Natural killer cell (primary cell): ENCODE results near the gene TRIM38. TPM values are rescaled to one million over a fixed set of nuclear protein-coding genes. Genes with fewer than 3 reads are reported as not detected.
A peak's percentile ranks its signal among the peaks of the same experiment; 100 is the strongest.

ENCODE experiments used
- ATAC-seq, 3 donors: fragments of 150-1000 bp in 2 of 3; fragments of 200-7000 bp in 1 of 3; cut with Tn5 transposase; 1 replicate in 1 of 3; 2 replicates in 2 of 3; pipeline ENCODE4 v1.10.0; 2021; ENCODE audit warnings: mild to moderate bottlenecking in 2 of 3, moderate library complexity in 2 of 3
- DNase-seq, 2 donors: peaks; one replicate each; pipeline versions ENCODE4 v3.0.0 to v3.0.0-alpha.2; 2013 to 2021; ENCODE audit warnings: mixed read lengths in 1 of 2
- H3K27ac ChIP-seq: one replicate; pipeline ENCODE4 v1.5.1; 2013; ENCODE audit warnings: mild to moderate bottlenecking, low read length
- H3K27me3 ChIP-seq: one replicate; pipeline ENCODE4 v1.6.1; 2013; ENCODE audit warnings: low read length; ENCODE audit not compliant: control insufficient read depth, insufficient read depth
- H3K36me3 ChIP-seq: one replicate; pipeline ENCODE4 v1.6.1; 2013; ENCODE audit warnings: low read length; ENCODE audit not compliant: control insufficient read depth, insufficient read depth
- H3K4me1 ChIP-seq: one replicate; pipeline ENCODE4 v1.6.1; 2013; ENCODE audit warnings: low read length; ENCODE audit not compliant: control insufficient read depth, insufficient read depth
- H3K4me3 ChIP-seq: one replicate; pipeline ENCODE4 v1.5.1; 2013; ENCODE audit warnings: low read length
- H3K9me3 ChIP-seq: one replicate; pipeline ENCODE4 v1.6.1; 2013; ENCODE audit warnings: low read length; ENCODE audit not compliant: control insufficient read depth, insufficient read depth
- H3K27ac Mint-ChIP-seq, 2 donors: one replicate each; pipeline ENCODE4 v1.8.0; 2022; ENCODE audit warnings: mild to moderate bottlenecking in 2 of 2, mixed read lengths in 2 of 2, moderate library complexity in 1 of 2
- H3K27me3 Mint-ChIP-seq, 2 donors: one replicate each; pipeline ENCODE4 v1.8.0; 2022; ENCODE audit warnings: low read depth in 2 of 2, mixed read lengths in 2 of 2
- H3K36me3 Mint-ChIP-seq: one replicate; pipeline ENCODE4 v1.8.0; 2022; ENCODE audit warnings: mixed read lengths
- H3K4me1 Mint-ChIP-seq, 2 donors: one replicate each; pipeline ENCODE4 v1.8.0; 2022; ENCODE audit warnings: mixed read lengths in 2 of 2
- H3K4me3 Mint-ChIP-seq: one replicate; pipeline ENCODE4 v1.8.0; 2022; ENCODE audit warnings: mild to moderate bottlenecking, moderate library complexity, mixed read lengths
- H3K9me3 Mint-ChIP-seq, 2 donors: one replicate each; pipeline ENCODE4 v1.8.0; 2022; ENCODE audit warnings: mixed read lengths in 2 of 2
- WGBS: methylation state at CpG from one replicate; pipeline ENCODE4 v1.1.7; 2013; ENCODE audit warnings: missing lambda C conversion rate; ENCODE audit not compliant: insufficient coverage; 5-methylcytosine and 5-hydroxymethylcytosine counted together
- intact Hi-C: fragments of 100-400 bp; cut with micrococcal nuclease; formaldehyde crosslinking; loops from one replicate; pipeline ENCODE4 v1.14.2; 2022
- total RNA-seq, 4 donors: library from RNA; stranded (reverse); fragments of 120-200 nt in 1 of 4; gene quantifications; one replicate each; pipeline versions ENCODE4 v1.2.3 to v1.2.4, GENCODE V29; 2013 to 2022
- TF ChIP-seq, protein P1 (sequence below): fragments of 200-600 bp; IDR thresholded peaks from one replicate; pipeline ENCODE4 v1.8.0; 2022; ENCODE audit warnings: antibody characterized with exemption

TRIM38 gene
- total RNA-seq, 3 donors from 2014 or later (not counting 1 experiment from before 2014, with no cell fraction given) = 25.5 to 30.5 (median 27.1) TPM

DNA sequence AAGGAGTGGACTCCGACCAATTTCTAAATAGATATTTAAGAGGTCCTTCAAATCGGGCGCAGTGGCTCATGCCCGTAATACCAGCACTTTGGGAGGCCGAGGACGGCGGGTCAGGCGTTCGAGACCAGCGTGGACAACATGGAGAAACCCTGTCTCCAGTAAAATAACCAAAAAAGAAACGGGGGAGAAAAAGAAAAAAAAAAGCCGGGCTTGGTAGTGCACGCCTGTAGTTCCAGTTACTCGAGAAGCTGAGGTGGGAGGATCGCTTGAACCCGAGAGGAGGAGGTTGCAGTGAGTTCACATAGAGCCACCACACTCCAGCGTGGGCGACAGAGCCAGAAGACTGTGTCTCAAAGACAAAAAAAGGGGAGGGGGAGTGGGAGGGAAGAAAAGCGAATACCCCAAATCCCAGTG is 71.3 kb downstream of the TRIM38 start:
- H3K27ac Mint-ChIP-seq = peak overlapping the region; percentile 94 to 99
- H3K4me3 Mint-ChIP-seq = peak overlapping the region; percentile 96
- H3K27ac ChIP-seq = peak overlapping the region; percentile 92
- no peaks in the 10 kb centered on the region for H3K36me3 Mint-ChIP-seq
- H3K4me1 Mint-ChIP-seq = peaks cover 40 to 41% of the 10 kb centered on the region in 2 donors
- no peaks in the 10 kb centered on the region for H3K9me3 ChIP-seq
- no peaks in the 10 kb centered on the region for H3K27me3 Mint-ChIP-seq
- peak overlapping the region; percentile 78 for H3K4me3 ChIP-seq
- no peaks in the 10 kb centered on the region for H3K27me3 ChIP-seq
- 3% methylated on average over 19 of the region's 19 CpGs for WGBS
- intact Hi-C loops = loop anchor here (1.0 kb wide), 2 partner anchors 9 to 22 kb away; a partner anchor contains a TSS
- H3K9me3 Mint-ChIP-seq = no peaks in the 10 kb centered on the region
- peaks cover 26% of the 10 kb centered on the region for H3K4me1 ChIP-seq
- DNase-seq (peak; percentile 27 to 44), ATAC-seq (no peak)
- TF ChIP-seq, protein P1, sequence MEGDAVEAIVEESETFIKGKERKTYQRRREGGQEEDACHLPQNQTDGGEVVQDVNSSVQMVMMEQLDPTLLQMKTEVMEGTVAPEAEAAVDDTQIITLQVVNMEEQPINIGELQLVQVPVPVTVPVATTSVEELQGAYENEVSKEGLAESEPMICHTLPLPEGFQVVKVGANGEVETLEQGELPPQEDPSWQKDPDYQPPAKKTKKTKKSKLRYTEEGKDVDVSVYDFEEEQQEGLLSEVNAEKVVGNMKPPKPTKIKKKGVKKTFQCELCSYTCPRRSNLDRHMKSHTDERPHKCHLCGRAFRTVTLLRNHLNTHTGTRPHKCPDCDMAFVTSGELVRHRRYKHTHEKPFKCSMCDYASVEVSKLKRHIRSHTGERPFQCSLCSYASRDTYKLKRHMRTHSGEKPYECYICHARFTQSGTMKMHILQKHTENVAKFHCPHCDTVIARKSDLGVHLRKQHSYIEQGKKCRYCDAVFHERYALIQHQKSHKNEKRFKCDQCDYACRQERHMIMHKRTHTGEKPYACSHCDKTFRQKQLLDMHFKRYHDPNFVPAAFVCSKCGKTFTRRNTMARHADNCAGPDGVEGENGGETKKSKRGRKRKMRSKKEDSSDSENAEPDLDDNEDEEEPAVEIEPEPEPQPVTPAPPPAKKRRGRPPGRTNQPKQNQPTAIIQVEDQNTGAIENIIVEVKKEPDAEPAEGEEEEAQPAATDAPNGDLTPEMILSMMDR = no peak
- H3K36me3 ChIP-seq = no peaks in the 10 kb centered on the region

GRCh38 chr6:26034905-26035304 is 72.3 kb downstream of the TRIM38 start:
- 88% methylated on average over 2 of the region's 2 CpGs for WGBS
- H3K4me3 ChIP-seq = no peak overlapping the region
- no peaks in the 10 kb centered on the region for H3K27me3 ChIP-seq
- no peaks in the 10 kb centered on the region for H3K36me3 ChIP-seq
- peaks cover 40 to 41% of the 10 kb centered on the region in 2 donors for H3K4me1 Mint-ChIP-seq
- H3K4me1 ChIP-seq = peaks cover 26% of the 10 kb centered on the region
- no peaks in the 10 kb centered on the region for H3K9me3 ChIP-seq
- no peaks in the 10 kb centered on the region for H3K9me3 Mint-ChIP-seq
- H3K27ac ChIP-seq = no peak overlapping the region
- TF ChIP-seq, protein P1 = no peak
- H3K27me3 Mint-ChIP-seq = no peaks in the 10 kb centered on the region
- intact Hi-C loops = no loop called here
- DNase-seq = no peak
- H3K4me3 Mint-ChIP-seq = no peak overlapping the region
- H3K27ac Mint-ChIP-seq = peak overlapping the region; percentile 94 to 99
- no peak for ATAC-seq
- H3K36me3 Mint-ChIP-seq = no peaks in the 10 kb centered on the region

Other genes with a start within 250 kb of the TRIM38 start
- gene SLC17A4, start 208.1 kb upstream of the TRIM38 start, total RNA-seq = not detected
- under 1 TPM; 0.27 to 0.71 (median 0.50) TPM for gene SLC17A1, start 130.8 kb upstream of the TRIM38 start, total RNA-seq
- 1 to 10 TPM; 1.5 to 2.4 (median 1.6) TPM for gene SLC17A3, start 88.6 kb upstream of the TRIM38 start, total RNA-seq
- gene SLC17A2, start 32.1 kb upstream of the TRIM38 start, total RNA-seq = not detected
- gene HFE, start 124.6 kb downstream of the TRIM38 start, total RNA-seq = 1 to 10 TPM; 1.5 to 2.3 (median 1.8) TPM